GM23248 (cell line): ENCODE measurements around the gene STK40.

Source experiments
- EZH2 ChIP-seq: fragments of 200-600 bp; sonication (generic); IDR thresholded peaks from 2 replicates; pipeline ENCODE4 v1.6.1; 2018; ENCODE audit warnings: antibody characterized with exemption, mild to moderate bottlenecking; ENCODE audit not compliant: insufficient read depth, poor library complexity, severe bottlenecking
- EZH2phosphoT487 ChIP-seq: fragments of 200-600 bp; sonication (generic); IDR thresholded peaks from 2 replicates; pipeline ENCODE4 v1.6.1; 2018; ENCODE audit warnings: antibody characterized with exemption, moderate library complexity, mild to moderate bottlenecking, low read depth; ENCODE audit not compliant: insufficient read depth

DNA sequence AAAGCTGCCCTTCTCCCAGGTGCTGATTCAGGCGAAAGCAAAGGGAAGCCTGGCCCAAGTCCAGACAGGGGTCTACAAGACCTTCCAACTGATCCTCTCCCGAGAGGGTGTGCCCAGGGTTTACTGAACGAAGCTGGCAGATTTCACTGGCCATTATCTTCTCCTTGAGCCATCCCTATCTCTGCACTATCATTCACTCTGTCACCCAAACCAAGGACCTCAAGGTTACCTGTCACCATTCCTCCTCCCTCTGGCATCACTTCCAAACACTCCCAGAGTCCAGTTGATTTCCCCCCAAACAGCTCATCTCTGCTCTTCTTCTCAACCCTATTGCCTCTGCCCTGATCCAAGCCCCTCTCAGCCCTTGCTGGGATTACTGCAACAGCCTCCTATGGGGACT is 4.9 kb downstream of the STK40 start:
- TF ChIP-seq EZH2phosphoT487 (no peak), EZH2 (no peak)
